Measurements from ENCODE around the gene CHRNA9. TPM values are rescaled to one million over a fixed set of nuclear protein-coding genes. Genes with fewer than 3 reads are reported as not detected.

CHRNA9 gene
- total RNA-seq, 1 donor from 2014 or later = not detected

DNA sequence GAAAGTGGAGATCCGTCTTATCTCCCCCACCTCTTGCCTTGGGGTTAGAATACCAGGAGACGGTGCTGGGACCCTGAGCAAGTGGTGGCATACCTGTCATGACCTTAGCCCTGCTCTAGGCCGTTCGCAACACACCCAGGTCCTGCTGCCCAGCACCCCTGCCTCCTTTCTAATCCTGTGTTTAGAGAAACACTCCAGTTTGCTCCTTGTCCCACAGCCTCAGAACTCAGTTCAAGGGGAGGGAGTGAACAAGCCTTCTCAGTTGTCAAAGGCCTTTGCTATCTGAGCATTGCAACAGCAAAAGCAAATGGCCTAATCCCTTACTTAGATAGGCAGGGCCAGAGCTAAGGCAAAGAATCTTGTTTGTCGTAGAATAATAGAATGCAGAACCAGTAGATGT, 67.9 kb downstream of the CHRNA9 start:
- DNase-seq = no peak
- Mint-ChIP-seq H3K36me3 (ENCODE audit: unreplicated experiment) (peaks cover 11% of the 10 kb centered on the region), H3K4me3 (ENCODE audit: unreplicated experiment) (no peak overlapping the region), H3K27me3 (ENCODE audit: unreplicated experiment) (peaks cover 1% of the 10 kb centered on the region), H3K27ac (ENCODE audit: unreplicated experiment) (no peak overlapping the region), H3K9me3 (ENCODE audit: unreplicated experiment) (peaks cover 8% of the 10 kb centered on the region), H3K4me1 (ENCODE audit: low read depth, unreplicated experiment) (no peaks in the 10 kb centered on the region)
- TF ChIP-seq, protein P1, sequence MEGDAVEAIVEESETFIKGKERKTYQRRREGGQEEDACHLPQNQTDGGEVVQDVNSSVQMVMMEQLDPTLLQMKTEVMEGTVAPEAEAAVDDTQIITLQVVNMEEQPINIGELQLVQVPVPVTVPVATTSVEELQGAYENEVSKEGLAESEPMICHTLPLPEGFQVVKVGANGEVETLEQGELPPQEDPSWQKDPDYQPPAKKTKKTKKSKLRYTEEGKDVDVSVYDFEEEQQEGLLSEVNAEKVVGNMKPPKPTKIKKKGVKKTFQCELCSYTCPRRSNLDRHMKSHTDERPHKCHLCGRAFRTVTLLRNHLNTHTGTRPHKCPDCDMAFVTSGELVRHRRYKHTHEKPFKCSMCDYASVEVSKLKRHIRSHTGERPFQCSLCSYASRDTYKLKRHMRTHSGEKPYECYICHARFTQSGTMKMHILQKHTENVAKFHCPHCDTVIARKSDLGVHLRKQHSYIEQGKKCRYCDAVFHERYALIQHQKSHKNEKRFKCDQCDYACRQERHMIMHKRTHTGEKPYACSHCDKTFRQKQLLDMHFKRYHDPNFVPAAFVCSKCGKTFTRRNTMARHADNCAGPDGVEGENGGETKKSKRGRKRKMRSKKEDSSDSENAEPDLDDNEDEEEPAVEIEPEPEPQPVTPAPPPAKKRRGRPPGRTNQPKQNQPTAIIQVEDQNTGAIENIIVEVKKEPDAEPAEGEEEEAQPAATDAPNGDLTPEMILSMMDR (IDR thresholded peaks at IDR 0.05; ENCODE audit: partially characterized antibody, unreplicated experiment) = no peak

Other genes starting within 250 kb of the CHRNA9 start
- gene RHOH, start 138.3 kb upstream of the CHRNA9 start, total RNA-seq (ENCODE audit: unreplicated experiment) = not detected

Measured in glutamatergic neuron (in vitro differentiated cells).